Kasumi-1 (cell line): ENCODE data around the gene PDS5A.
"Not testable (repeated sequence)": the region's sequence is repeated elsewhere in the genome, so short reads cannot be mapped to it uniquely, and the experiment has no call there.

Source experiments
- DNase-seq, 2 experiments: peaks; one replicate each; lab custom pipeline; 2025; lab: John Stamatoyannopoulos, UW

PDS5A gene

GRCh38 chr4:39961311-39961877 lies 16.3 kb downstream of the PDS5A start:
- DNase-seq, result no peak

GRCh38 chr4:39950861-39951481 lies 26.7 kb downstream of the PDS5A start:
- DNase-seq, result no peak

- no peak for DNase-seq
These were observed 29.7 kb downstream of the PDS5A start for GRCh38 chr4:39947963-39948362.

- DNase-seq, result no peak
These were observed 30.3 kb downstream of the PDS5A start for GRCh38 chr4:39947417-39947816.

GRCh38 chr4:39944245-39944644 lies 33.5 kb downstream of the PDS5A start:
- DNase-seq, result not testable (repeated sequence)

GRCh38 chr4:39942507-39942906 lies 35.2 kb downstream of the PDS5A start:
- no peak for DNase-seq

DNA sequence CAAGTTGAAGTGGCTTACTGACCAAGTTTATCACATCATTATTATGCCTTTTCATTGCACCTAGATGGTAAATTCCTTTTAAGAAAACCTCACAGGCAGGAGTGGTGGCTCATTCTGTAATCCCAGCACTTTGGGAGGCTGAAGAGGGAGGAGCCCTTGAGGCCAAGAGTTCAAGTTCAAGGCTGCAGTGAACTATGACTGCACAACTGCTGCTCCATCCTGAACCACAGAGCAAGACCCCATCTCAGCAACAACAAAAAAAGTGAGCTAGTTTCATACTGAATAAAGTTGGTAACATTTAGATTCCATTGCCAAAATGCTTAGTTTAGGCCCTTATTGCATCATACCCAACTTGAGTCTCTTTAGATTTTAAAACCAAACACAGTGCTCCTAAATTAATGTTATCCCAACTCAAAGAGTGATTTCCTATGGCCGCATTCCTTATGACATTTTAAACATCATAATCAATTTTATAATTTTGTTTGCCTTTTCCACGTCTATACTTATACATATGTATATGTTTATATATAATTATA lies 36.0 kb downstream of the PDS5A start:
- DNase-seq, result no peak

DNA sequence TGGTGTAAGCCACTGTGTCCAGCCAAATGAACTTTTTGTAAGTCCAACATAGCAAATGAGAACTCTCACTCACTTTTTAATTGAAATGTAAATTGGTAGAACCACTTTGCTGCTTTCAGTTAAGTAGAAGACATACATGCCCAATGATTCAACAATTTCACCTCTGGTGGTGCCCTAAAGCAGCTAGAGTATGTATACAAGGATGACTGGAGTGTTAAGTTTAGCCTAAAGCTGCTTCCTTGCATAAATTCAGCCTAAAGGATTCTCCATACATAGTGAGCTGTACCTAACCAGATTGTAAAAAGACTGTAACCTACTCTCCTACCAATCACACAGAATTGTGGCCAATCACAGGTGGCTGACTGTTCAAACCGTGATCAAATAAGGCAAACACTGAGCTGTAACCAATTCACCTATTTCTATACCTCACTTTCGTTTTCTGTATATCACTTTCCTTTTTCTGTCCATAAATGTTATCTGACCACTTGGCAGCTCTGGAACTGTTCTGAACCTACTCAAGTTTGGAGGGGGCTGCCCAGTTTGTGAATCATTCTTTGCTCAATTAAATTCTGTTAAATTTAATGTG lies 39.9 kb downstream of the PDS5A start:
- DNase-seq, result no peak

- no peak for DNase-seq
These were observed 40.9 kb downstream of the PDS5A start for GRCh38 chr4:39936565-39937418.

GRCh38 chr4:39933671-39934590 lies 43.8 kb downstream of the PDS5A start:
- DNase-seq, result no peak

- DNase-seq, result no peak
These were observed 44.8 kb downstream of the PDS5A start for GRCh38 chr4:39932776-39933402.

DNA sequence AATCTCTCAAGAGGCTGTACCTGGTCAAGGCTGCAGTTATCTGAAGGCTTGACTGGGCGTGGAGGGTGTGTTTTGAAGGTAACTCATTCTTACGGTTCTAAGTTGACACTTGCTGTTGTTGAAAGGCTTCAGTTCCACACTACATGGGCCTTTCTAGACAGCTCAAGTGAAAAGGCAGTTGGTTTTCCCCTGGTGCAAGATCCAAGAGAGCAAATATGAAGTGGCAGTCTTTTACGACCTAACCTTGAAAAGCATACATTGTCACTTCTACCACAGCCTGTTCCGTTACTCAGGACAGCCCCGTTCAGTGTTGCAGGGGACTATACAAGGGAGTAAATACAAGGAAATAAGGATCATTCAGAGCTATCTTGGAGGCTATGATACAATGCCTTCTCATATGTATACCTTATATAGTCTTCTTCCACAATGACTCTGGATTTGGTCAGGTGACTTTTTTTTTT lies 46.2 kb downstream of the PDS5A start:
- no peak for DNase-seq

DNA sequence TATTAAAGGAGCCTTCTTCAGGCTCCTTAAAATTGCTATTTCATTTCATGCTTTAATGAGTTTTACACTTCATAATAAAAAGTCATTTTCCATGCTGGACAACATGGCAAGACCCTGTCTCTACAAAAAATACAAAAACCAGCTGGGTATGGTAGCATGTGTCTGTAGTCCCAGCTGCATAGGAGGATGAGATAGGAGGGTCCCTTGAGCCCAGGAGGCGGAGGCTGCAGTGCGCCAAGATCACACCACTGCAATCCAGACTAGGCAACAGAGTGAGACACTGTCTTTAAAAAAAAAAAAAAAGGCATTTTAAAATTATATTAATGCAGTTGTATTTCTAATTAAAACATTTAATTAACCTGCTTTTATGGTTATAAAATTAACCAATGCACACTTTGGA lies 49.2 kb downstream of the PDS5A start:
- no peak for DNase-seq

DNA sequence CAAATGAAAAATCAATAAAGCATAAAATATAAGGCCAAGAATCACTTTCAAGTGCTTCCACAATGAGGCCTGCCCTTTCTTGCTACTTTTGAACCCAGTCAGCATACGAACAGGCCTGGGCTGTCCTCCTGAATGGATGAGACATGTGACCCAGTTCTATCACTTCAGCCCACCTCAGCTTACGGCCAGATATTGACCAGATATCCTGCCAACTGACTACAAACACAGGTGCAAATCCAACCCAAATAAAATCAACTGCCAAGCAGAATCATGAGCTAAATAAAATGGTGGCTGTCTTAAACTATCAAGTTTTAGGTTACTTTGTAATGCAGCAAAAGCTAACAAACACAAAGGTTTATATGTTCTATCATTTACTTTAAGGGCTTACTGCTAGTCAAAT lies 53.7 kb downstream of the PDS5A start:
- DNase-seq, result no peak

GRCh38 chr4:39922399-39922798 lies 55.3 kb downstream of the PDS5A start:
- no peak for DNase-seq

DNA sequence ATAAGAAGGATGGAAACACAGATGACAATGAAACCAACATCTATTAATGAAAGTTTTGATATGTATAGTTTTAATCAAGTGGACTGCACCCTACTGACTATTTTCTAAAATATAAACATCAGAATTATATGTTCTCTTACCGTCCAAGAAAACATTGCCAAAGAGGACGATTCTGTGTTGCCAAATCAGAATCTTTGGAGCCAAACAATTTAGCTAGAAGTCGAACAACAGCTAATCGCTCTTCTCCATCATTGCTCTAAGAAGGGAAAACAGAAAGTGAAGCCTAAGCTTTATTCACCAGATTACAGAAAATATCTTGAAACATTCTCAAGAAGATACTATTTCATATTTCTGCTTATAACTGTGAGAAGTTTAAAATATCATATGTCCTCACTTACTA lies 64.2 kb downstream of the PDS5A start:
- DNase-seq, result no peak

DNA sequence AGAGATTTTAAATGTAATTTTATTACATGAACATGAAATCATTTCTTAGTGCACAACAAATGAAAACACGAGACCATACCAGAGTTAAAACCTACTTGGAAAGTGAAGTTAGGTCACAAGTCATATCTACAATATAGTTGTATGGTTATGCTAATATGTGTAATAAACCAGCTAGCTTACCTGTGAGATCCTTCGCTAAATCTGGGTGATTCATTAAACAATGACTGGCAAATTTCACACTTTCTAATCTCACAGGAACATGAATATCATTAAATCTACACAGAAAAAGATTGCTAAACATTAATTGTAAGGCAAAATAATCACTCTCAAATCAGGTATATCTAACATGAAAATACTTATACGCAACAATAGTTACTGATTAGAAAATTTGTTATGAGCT lies 67.6 kb downstream of the PDS5A start:
- DNase-seq, result no peak

DNA sequence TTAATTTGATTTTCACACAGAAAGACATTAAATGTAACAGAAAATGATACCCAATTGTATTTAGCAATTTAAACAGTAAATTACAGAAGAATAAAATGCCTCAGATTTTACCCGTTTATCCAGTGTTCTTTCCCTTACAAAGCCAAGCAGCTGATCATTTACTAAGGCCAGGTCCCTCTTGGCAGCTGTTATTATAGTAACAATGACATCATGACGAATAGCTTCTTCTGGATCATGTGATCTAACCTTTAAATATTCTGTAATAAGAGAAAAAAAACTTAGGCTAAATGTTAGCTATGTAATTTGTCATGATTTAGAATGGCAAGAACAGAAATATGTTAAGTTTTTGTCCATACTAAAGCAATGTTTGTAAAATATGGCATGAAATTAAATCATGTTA lies 69.4 kb downstream of the PDS5A start:
- DNase-seq, result no peak

GRCh38 chr4:39905656-39906055 lies 72.1 kb downstream of the PDS5A start:
- no peak for DNase-seq

DNA sequence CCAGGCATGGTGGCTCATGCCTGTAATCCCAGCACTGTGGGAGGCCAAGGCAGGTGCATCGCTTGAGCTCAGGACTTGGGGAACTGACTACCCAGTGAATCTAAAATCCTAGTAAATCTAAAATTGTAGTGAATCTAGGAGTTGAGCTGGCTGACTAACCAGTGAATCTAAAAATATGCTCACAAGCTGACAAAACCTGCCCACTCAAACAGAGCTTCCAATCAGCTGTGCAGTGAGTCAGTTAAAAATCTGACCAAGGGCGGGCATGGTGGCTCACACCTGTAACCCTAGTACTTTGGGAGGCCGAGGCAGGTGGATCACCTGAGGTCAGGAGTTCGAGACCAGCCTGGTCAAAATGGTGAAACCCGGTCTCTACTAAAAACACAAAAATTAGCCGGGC lies 72.7 kb downstream of the PDS5A start:
- not testable (repeated sequence) for DNase-seq

DNA sequence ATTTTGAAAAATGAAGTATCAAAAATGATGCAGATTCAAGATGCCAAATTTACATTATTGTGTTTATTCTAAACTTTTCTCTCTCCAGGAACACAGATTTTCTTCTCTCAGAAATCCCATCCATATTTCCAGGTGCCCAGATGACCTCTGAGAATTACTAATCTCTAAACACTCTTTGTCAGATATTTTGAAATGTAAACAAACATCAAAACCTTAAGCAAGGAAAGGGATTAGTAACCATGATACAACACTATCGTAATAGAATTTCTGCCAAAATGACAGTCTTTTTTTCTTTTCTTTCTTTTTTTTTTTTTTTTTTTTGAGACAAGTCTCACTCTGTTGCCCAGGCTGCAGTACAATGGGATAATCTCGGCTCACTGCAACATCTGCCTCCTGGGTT lies 76.7 kb downstream of the PDS5A start:
- no peak for DNase-seq
